H1 (cell line): ENCODE results near the gene FMNL1. TPM values are rescaled to one million over a fixed set of nuclear protein-coding genes. Genes with fewer than 3 reads are reported as not detected.
A peak's percentile ranks its signal among the peaks of the same experiment; 100 is the strongest.

Source experiments
- CHD2 ChIP-seq: IDR thresholded peaks from 2 replicates; pipeline ENCODE4 v1.6.1; 2012; ENCODE audit warnings: low read length, improper control_type of control experiment
- CTCF ChIP-seq, 3 experiments: IDR thresholded peaks; 1 replicate in 2 of 3; 2 replicates in 1 of 3; pipeline versions ENCODE4 v1.5.1 to v1.6.1; 2011; ENCODE audit warnings: low read length in 3 of 3, mild to moderate bottlenecking in 3 of 3, inconsistent platforms in 2 of 3, low read depth in 1 of 3, moderate library complexity in 1 of 3; ENCODE audit not compliant: insufficient read depth in 1 of 3; ENCODE audit errors: control extremely low read depth in 1 of 3
- EGR1 ChIP-seq: IDR thresholded peaks from 2 replicates; pipeline ENCODE4 v1.6.1; 2011; ENCODE audit warnings: low read depth, low read length, borderline replicate concordance
- EP300 ChIP-seq, 2 experiments: IDR thresholded peaks; 1 replicate in 1 of 2; 2 replicates in 1 of 2; pipeline ENCODE4 v1.6.1; 2011 to 2012; ENCODE audit warnings: low read depth in 2 of 2, low read length in 2 of 2, mild to moderate bottlenecking in 2 of 2, borderline replicate concordance in 1 of 2, inconsistent platforms in 1 of 2, moderate library complexity in 1 of 2
- GABPA ChIP-seq: IDR thresholded peaks from 2 replicates; pipeline ENCODE4 v1.6.1; 2011; ENCODE audit warnings: mild to moderate bottlenecking, low read length, moderate library complexity, borderline replicate concordance; ENCODE audit not compliant: insufficient read depth
- GTF2F1 ChIP-seq: IDR thresholded peaks from 2 replicates; pipeline ENCODE4 v1.6.1; 2012; ENCODE audit warnings: low read depth, low read length, improper control_type of control experiment, borderline replicate concordance
- HDAC2 ChIP-seq, 2 experiments: fragments of 300-600 bp in 1 of 2; sonication (generic) in 1 of 2; IDR thresholded peaks; 2 replicates each; pipeline ENCODE4 v1.6.1; 2011 to 2012; ENCODE audit warnings: low read depth in 2 of 2, low read length in 2 of 2, mild to moderate bottlenecking in 2 of 2, moderate library complexity in 2 of 2, borderline replicate concordance in 1 of 2, inconsistent platforms in 1 of 2
- JUND ChIP-seq: IDR thresholded peaks from 2 replicates; pipeline ENCODE4 v1.6.1; 2011; ENCODE audit warnings: mild to moderate bottlenecking, improper control_type of control experiment, low read length
- KDM1A ChIP-seq: fragments of 200-600, 300-600 bp; sonication (generic); IDR thresholded peaks from 2 replicates; pipeline ENCODE4 v1.7.1; 2016; ENCODE audit warnings: mild to moderate bottlenecking, low read length, borderline replicate concordance
- KDM4A ChIP-seq: IDR thresholded peaks from one replicate; pipeline ENCODE4 v1.7.1; 2012; ENCODE audit warnings: low read depth, mild to moderate bottlenecking, moderate library complexity, low read length, inconsistent platforms; ENCODE audit not compliant: severe bottlenecking
- MAX ChIP-seq: IDR thresholded peaks from 2 replicates; pipeline ENCODE4 v1.6.1; 2012; ENCODE audit warnings: inconsistent platforms
- POLR2A ChIP-seq, 2 experiments: IDR thresholded peaks; 1 replicate in 1 of 2; 2 replicates in 1 of 2; pipeline ENCODE4 v1.6.1; 2011; ENCODE audit warnings: low read depth in 2 of 2, low read length in 2 of 2, mild to moderate bottlenecking in 2 of 2; ENCODE audit errors: control extremely low read depth in 1 of 2
- POLR2AphosphoS5 ChIP-seq: IDR thresholded peaks from 2 replicates; pipeline ENCODE4 v1.6.1; 2011; ENCODE audit warnings: low read depth, low read length
- RAD21 ChIP-seq, 2 experiments: IDR thresholded peaks in 1 of 2; conservative IDR thresholded peaks in 1 of 2; 2 replicates each; pipeline ENCODE4 v1.6.1; 2011; ENCODE audit warnings: low read depth in 2 of 2, low read length in 2 of 2, improper control_type of control experiment in 1 of 2, inconsistent platforms in 1 of 2, mild to moderate bottlenecking in 1 of 2, moderate library complexity in 1 of 2
- RNF2 ChIP-seq: fragments of 200-900, 300-1000 bp; sonication (generic); IDR thresholded peaks from 2 replicates; pipeline ENCODE4 v1.7.1; 2016; ENCODE audit warnings: borderline replicate concordance, low read depth, mild to moderate bottlenecking, antibody characterized with exemption, low read length; ENCODE audit not compliant: poor library complexity, severe bottlenecking; ENCODE audit errors: missing control alignments
- SAP30 ChIP-seq: fragments of 300-600 bp; sonication (generic); IDR thresholded peaks from 2 replicates; pipeline ENCODE4 v1.7.1; 2012; ENCODE audit warnings: low read length, moderate library complexity, mild to moderate bottlenecking, inconsistent platforms; ENCODE audit not compliant: insufficient read depth, insufficient replicate concordance
- SIX5 ChIP-seq: IDR thresholded peaks from 2 replicates; pipeline ENCODE4 v1.6.1; 2011; ENCODE audit warnings: mild to moderate bottlenecking, low read depth, low read length
- TAF7 ChIP-seq: optimal IDR thresholded peaks from 2 replicates; pipeline ENCODE3; 2011; ENCODE audit warnings: low read depth, mild to moderate bottlenecking, inconsistent platforms, low read length, moderate library complexity, borderline replicate concordance
- TBP ChIP-seq: IDR thresholded peaks from 2 replicates; pipeline ENCODE4 v1.6.1; 2011; ENCODE audit warnings: low read depth, low read length, improper control_type of control experiment
- polyA plus RNA-seq, 7 experiments: library from polyadenylated mRNA; depleted of rRNA in 3 of 7; stranded (reverse) in 5 of 7; unstranded in 2 of 7; fragments of >200 nt in 5 of 7; fragments of 200-250 nt in 2 of 7; gene quantifications; 1 replicate in 5 of 7; 2 replicates in 1 of 7; 4 replicates in 1 of 7; pipeline versions ENCODE4 v1.2.1 to v1.2.3, GENCODE V29; 2011 to 2013; ENCODE audit warnings: missing spikeins in 2 of 7, mixed read lengths in 2 of 7
- total RNA-seq: library from RNA; stranded (reverse); fragmentation: NEBNext Ultra II Directional; extraction: Animal tissue kit (Norgen Biotek cat#: 25700); gene quantifications from 2 replicates; pipeline ENCODE4 v1.2.1, GENCODE V29; 2021

The FMNL1 gene
- total and polyA plus RNA-seq, 2 of the 8 experiments (the other 6 are each of a cell fraction or from before 2014, with no cell fraction given) = 2.5 to 8.6 TPM

DNA sequence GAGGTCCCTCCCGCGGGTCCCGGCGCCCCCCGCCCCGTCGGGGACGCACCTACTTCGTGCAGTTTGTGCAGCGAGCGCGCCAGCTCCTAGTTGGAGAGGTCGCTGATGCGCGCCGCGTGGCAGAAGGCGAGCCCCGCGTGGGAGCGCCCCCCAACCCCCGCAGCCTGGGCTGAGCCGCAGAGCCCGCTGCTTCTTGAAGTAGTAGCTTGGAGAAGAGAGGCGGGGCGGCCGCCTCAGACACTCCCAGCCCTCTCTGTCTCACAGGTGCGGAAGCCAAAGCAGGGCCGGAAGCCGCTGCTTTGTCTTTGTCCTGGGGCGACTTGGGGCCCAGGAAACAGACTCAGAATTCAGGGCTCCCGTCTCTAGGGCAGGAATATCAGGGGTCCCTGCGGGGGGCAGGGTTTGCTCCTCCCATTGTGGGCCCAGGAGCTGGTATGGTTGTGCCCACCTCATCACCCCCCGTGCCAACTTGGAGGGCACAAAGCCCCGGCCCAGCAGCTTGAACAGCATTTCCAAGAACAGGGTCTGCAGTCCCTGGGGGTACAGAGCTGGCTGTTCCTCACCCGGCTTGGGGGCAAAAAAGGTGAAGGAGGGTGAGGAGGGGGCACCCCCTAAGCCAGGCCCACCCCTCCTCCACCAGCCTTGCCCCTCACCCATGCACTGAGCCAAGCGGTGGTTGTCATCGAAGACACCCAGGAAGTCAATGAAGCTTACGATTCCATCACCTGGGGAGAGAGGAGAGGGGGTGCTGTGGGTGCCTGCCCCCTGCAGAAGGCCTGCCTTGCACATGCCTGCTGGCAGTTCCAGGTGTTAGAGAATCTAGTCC is 26.7 kb downstream of the FMNL1 start (continued):
- TF ChIP-seq JUND (no peak), CHD2 (no peak), KDM1A (no peak), KDM4A (peak; percentile 38), MAX (no peak; the same call in 1 of the 2 replicates), POLR2AphosphoS5 (0 out of 2 replicates have a peak, but pooled peaks have one; percentile 23), EGR1 (no peak), TAF7 (no peak), TBP (no peak), SIX5 (no peak), SAP30 (peak; percentile 45), RNF2 (no peak), EP300 (IDR thresholded peaks at IDR 0.05; ENCODE audit: borderline replicate concordance in 1 of 2, low read depth in 2 of 2, low read length in 2 of 2) (no peak), CTCF (IDR thresholded peaks at IDR 0.05; ENCODE audit: control extremely low read depth in 1 of 3, insufficient read depth in 1 of 3, low read depth in 1 of 3, low read length in 3 of 3) (no peak), RAD21 (IDR thresholded peaks at IDR 0.05 in 1 of 2, conservative IDR thresholded peaks at IDR 0.05 in 1 of 2; ENCODE audit: low read depth in 2 of 2, low read length in 2 of 2) (no peak), POLR2A (IDR thresholded peaks at IDR 0.05; ENCODE audit: control extremely low read depth in 1 of 2, low read depth in 2 of 2, low read length in 2 of 2) (peak in 1 of 2 experiments; percentile 55; a peak in 2 of 3 replicates), HDAC2 (IDR thresholded peaks at IDR 0.05; ENCODE audit: borderline replicate concordance in 1 of 2, low read depth in 2 of 2, low read length in 2 of 2) (no peak), GABPA (no peak), GTF2F1 (no peak)
